HFFc6 (cell line): Measurements from ENCODE around the gene SELENOO. TPM values are rescaled to one million over a fixed set of nuclear protein-coding genes. Genes with fewer than 3 reads are reported as not detected.

Experiments
- DNase-seq: peaks from one replicate; pipeline ENCODE4 v3.0.0-alpha.2; 2018
- H3K27ac Mint-ChIP-seq: 2 replicates; pipeline ENCODE4 v1.8.0; 2020; ENCODE audit warnings: mild to moderate bottlenecking, mixed read lengths
- H3K27me3 Mint-ChIP-seq: 2 replicates; pipeline ENCODE4 v1.8.0; 2021; ENCODE audit warnings: mild to moderate bottlenecking, moderate library complexity, mixed read lengths; ENCODE audit not compliant: insufficient read depth
- H3K36me3 Mint-ChIP-seq: 2 replicates; pipeline ENCODE4 v1.8.0; 2021; ENCODE audit warnings: low read depth, mixed read lengths
- H3K4me1 Mint-ChIP-seq: 2 replicates; pipeline ENCODE4 v1.8.0; 2020; ENCODE audit warnings: low read depth, mixed read lengths
- H3K4me3 Mint-ChIP-seq: 2 replicates; pipeline ENCODE4 v1.8.0; 2020; ENCODE audit warnings: mild to moderate bottlenecking, moderate library complexity, mixed read lengths
- H3K9me3 Mint-ChIP-seq: 2 replicates; pipeline ENCODE4 v1.8.0; 2020; ENCODE audit warnings: mild to moderate bottlenecking, mixed read lengths
- CTCF ChIP-seq: fragments of 200-600 bp; sonication (generic); IDR thresholded peaks from 2 replicates; pipeline ENCODE4 v1.5.0; 2021; ENCODE audit warnings: antibody characterized with exemption, mild to moderate bottlenecking
- total RNA-seq, 6 experiments: library from RNA; stranded (reverse); fragmentation: NEBNext Ultra II Directional; extraction: Animal tissue kit (Norgen Biotek cat#: 25700); gene quantifications; 2 replicates in 1 of 6; 3 replicates in 5 of 6; pipeline ENCODE4 v1.2.3, GENCODE V29; 2021

Gene SELENOO
- total RNA-seq, 6 experiments from 2014 or later, result 14.4 to 18.0 (median 16.0) TPM

- no peaks in the 10 kb centered on the region; the same call in 1 of the 2 replicates for H3K9me3 Mint-ChIP-seq
Observed at GRCh38 chr22:50244420-50245213, 43.8 kb downstream of the SELENOO start, which contains the start of gene TUBGCP6. TUBGCP6 (minus strand) TSS chr22:50245023; CDS start chr22:50244459, 564 bp downstream.

GRCh38 chr22:50245214-50246072 is 44.6 kb downstream of the SELENOO start:
- H3K4me3 Mint-ChIP-seq, result peak overlapping the region; percentile 89

More at GRCh38 chr22:50244420-50245213, 43.8 kb downstream of the SELENOO start, which contains the start of gene TUBGCP6:
- Mint-ChIP-seq H3K27ac (peak within 1 kb of the TSS; percentile 92), H3K4me3 (peak within 1 kb of the TSS; percentile 89), H3K4me1 (peaks cover 41% of the 10 kb centered on the region), H3K36me3 (peaks cover 18% of the 10 kb centered on the region), H3K27me3 (peaks cover 11% of the 10 kb centered on the region)
- peak; percentile 63 for TF ChIP-seq CTCF
- peak; percentile 86 for DNase-seq

GRCh38 chr22:50246242-50247175 is 45.7 kb downstream of the SELENOO start:
- TF ChIP-seq CTCF, result peak; percentile 50
- Mint-ChIP-seq H3K27ac (peak overlapping the region; percentile 85), H3K36me3 (peaks cover 18% of the 10 kb centered on the region), H3K27me3 (peaks cover 11% of the 10 kb centered on the region), H3K4me1 (peaks cover 39% of the 10 kb centered on the region), H3K9me3 (no peaks in the 10 kb centered on the region; the same call in 1 of the 2 replicates), H3K4me3 (peak overlapping the region; percentile 89; the same call in 1 of the 2 replicates)
- no peak for DNase-seq

More at GRCh38 chr22:50245214-50246072, 44.6 kb downstream of the SELENOO start:
- peaks cover 18% of the 10 kb centered on the region for H3K36me3 Mint-ChIP-seq
- no peak for DNase-seq
- no peak for TF ChIP-seq CTCF
- peaks cover 46% of the 10 kb centered on the region for H3K4me1 Mint-ChIP-seq
- peaks cover 11% of the 10 kb centered on the region for H3K27me3 Mint-ChIP-seq
- H3K27ac Mint-ChIP-seq, result peak overlapping the region; percentile 92
- no peaks in the 10 kb centered on the region; the same call in 1 of the 2 replicates for H3K9me3 Mint-ChIP-seq

GRCh38 chr22:50247748-50248147 is 46.9 kb downstream of the SELENOO start:
- Mint-ChIP-seq H3K27me3 (peaks cover 11% of the 10 kb centered on the region), H3K4me3 (peak overlapping the region; percentile 30; the same call in 1 of the 2 replicates)

More at GRCh38 chr22:50247748-50248147, 46.9 kb downstream of the SELENOO start:
- H3K36me3 Mint-ChIP-seq, result peaks cover 13% of the 10 kb centered on the region
- DNase-seq, result peak; percentile 60
- H3K4me1 Mint-ChIP-seq, result peaks cover 28% of the 10 kb centered on the region
- H3K27ac Mint-ChIP-seq, result peak overlapping the region; percentile 85
- no peaks in the 10 kb centered on the region; the same call in 1 of the 2 replicates for H3K9me3 Mint-ChIP-seq
- TF ChIP-seq CTCF, result no peak
